Measurements from ENCODE around the gene APOB.

GRCh38 chr2:21047141-21048009, 3.5 kb upstream of the APOB start:
- no peak for TF ChIP-seq POLR2A (IDR thresholded peaks at IDR 0.05)
- TF ChIP-seq, protein P1, sequence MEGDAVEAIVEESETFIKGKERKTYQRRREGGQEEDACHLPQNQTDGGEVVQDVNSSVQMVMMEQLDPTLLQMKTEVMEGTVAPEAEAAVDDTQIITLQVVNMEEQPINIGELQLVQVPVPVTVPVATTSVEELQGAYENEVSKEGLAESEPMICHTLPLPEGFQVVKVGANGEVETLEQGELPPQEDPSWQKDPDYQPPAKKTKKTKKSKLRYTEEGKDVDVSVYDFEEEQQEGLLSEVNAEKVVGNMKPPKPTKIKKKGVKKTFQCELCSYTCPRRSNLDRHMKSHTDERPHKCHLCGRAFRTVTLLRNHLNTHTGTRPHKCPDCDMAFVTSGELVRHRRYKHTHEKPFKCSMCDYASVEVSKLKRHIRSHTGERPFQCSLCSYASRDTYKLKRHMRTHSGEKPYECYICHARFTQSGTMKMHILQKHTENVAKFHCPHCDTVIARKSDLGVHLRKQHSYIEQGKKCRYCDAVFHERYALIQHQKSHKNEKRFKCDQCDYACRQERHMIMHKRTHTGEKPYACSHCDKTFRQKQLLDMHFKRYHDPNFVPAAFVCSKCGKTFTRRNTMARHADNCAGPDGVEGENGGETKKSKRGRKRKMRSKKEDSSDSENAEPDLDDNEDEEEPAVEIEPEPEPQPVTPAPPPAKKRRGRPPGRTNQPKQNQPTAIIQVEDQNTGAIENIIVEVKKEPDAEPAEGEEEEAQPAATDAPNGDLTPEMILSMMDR (IDR thresholded peaks at IDR 0.05), result no peak

All from esophagus squamous epithelium (tissue), 4 donors.